NOMO-1 treated with DMSO at 0.1 percent for 48 hours (cell line): ENCODE data around the gene ADAMTS12.

Source experiments
- DNase-seq: peaks from one replicate; lab custom pipeline; 2025; ENCODE audit not compliant: unreplicated experiment; lab: John Stamatoyannopoulos, UW

ADAMTS12 gene

GRCh38 chr5:33487236-33487635, 404.6 kb downstream of the ADAMTS12 start:
- DNase-seq = no peak

- no peak for DNase-seq
Measured at GRCh38 chr5:33482335-33482734, 409.5 kb downstream of the ADAMTS12 start.

GRCh38 chr5:33480876-33481275, 410.9 kb downstream of the ADAMTS12 start:
- no peak for DNase-seq

GRCh38 chr5:33479311-33479710, 412.5 kb downstream of the ADAMTS12 start:
- no peak for DNase-seq

GRCh38 chr5:33477816-33478215, 414.0 kb downstream of the ADAMTS12 start:
- no peak for DNase-seq

- DNase-seq = no peak
Measured at GRCh38 chr5:33476992-33477391, 414.8 kb downstream of the ADAMTS12 start.

GRCh38 chr5:33475706-33476105, 416.1 kb downstream of the ADAMTS12 start:
- DNase-seq = peak; percentile 50

GRCh38 chr5:33474931-33475499, 416.8 kb downstream of the ADAMTS12 start:
- DNase-seq = no peak

GRCh38 chr5:33474004-33474403, 417.8 kb downstream of the ADAMTS12 start:
- no peak for DNase-seq
